Body of pancreas (tissue), 4 donors: ENCODE results near the gene FBLN1. TPM values are rescaled to one million over a fixed set of nuclear protein-coding genes. Genes with fewer than 3 reads are reported as not detected.

Source experiments
- ATAC-seq: fragments of 150-250 bp; one replicate; pipeline ENCODE4 v1.9.1; 2016
- DNase-seq, 4 donors: peaks; one replicate each; pipeline ENCODE4 v3.0.0-alpha.2; 2019
- H3K27ac ChIP-seq, 4 donors: fragments of 200-600 bp; sonication (generic); 1 replicate in 3 of 4; 2 replicates in 1 of 4; pipeline versions ENCODE4 v1.5.1 to v1.6.1; 2016 to 2019; ENCODE audit warnings: mild to moderate bottlenecking in 1 of 4, mixed read lengths in 1 of 4, moderate library complexity in 1 of 4
- H3K27me3 ChIP-seq, 2 donors: fragments of 200-600 bp; sonication (generic); one replicate each; pipeline ENCODE4 v1.6.0; 2016; ENCODE audit warnings: mild to moderate bottlenecking in 1 of 2
- H3K36me3 ChIP-seq, 2 donors: fragments of 200-600 bp; sonication (generic); replicated peaks in 1 of 2; 2 replicates each; pipeline ENCODE4 v1.5.1; 2016; ENCODE audit warnings: low read depth in 2 of 2; ENCODE audit not compliant: insufficient read depth in 1 of 2
- H3K4me1 ChIP-seq: fragments of 200-600 bp; sonication (generic); one replicate; pipeline ENCODE4 v1.6.0; 2016
- H3K4me3 ChIP-seq, 2 donors: fragments of 200-600 bp; sonication (generic); 1 replicate in 1 of 2; 2 replicates in 1 of 2; pipeline ENCODE4 v1.5.1; 2016 to 2019
- H3K9me3 ChIP-seq, 3 donors: fragments of 200-600 bp; sonication (generic); 1 replicate in 2 of 3; 2 replicates in 1 of 3; pipeline ENCODE4 v1.5.1; 2016
- CTCF ChIP-seq, 7 experiments: fragments of 450-650 bp in 4 of 7; fragments of 200-600 bp in 3 of 7; sonication (generic) in 3 of 7; IDR thresholded peaks; one replicate each; pipeline ENCODE4 v1.5.1; 2016 to 2019; ENCODE audit warnings: antibody characterized with exemption in 7 of 7
- POLR2A ChIP-seq, 3 donors: fragments of 450-650 bp; IDR thresholded peaks; one replicate each; pipeline ENCODE4 v1.6.1; 2016; ENCODE audit warnings: antibody characterized with exemption in 3 of 3, mild to moderate bottlenecking in 2 of 3
- WGBS, 2 donors: methylation state at CpG; one replicate each; pipeline ENCODE4 v1.1.5; 2017; 5-methylcytosine and 5-hydroxymethylcytosine counted together
- intact Hi-C: fragments of 100-400 bp; cut with DNase I; formaldehyde crosslinking; loops from one replicate; pipeline ENCODE4 v1.15.1; 2023
- total RNA-seq, 2 donors: library from RNA; depleted of rRNA; stranded (reverse); fragments of >200 nt; gene quantifications; one replicate each; pipeline ENCODE4 v1.1.0, GENCODE V29; 2016

FBLN1 gene
- total RNA-seq, 2 donors from 2014 or later, result 97.0 to 119 TPM

DNA sequence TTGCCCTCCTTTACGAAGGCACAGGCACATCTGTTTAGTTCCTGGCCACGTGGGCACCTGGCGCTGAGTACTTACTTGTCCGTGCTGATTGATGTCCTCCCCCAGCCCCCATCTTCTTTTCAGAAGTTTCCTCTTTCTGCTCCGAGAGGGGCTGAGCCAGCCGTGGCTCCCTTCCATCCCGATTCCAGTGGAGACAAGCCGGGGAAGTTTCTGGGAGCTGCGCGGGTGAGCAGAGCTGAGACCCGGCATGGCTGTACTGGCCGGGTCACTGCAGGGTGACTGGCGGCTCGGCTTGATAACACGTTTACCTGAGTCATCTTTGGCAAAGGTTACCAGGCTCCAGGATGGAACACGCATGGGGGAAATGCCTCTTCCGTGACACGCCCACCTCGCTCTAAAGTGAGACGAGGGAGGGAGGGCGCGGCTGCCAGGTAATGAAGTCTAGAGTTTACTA lies 123.5 kb downstream of the FBLN1 start:
- Histone ChIP-seq H3K27me3 (no peaks in the 10 kb centered on the region), H3K27ac (peak overlapping the region; percentile 32 to 67 (median 51)), H3K4me3 (no peak overlapping the region), H3K4me1 (peaks cover 21% of the 10 kb centered on the region), H3K9me3 (no peaks in the 10 kb centered on the region), H3K36me3 (no peaks in the 10 kb centered on the region)
- DNase-seq (peak; percentile 63 to 82 (median 72)), ATAC-seq (peak; percentile 89)
- intact Hi-C loops, result no loop called here
- 36 to 39% methylated on average over 20 to 22 of the region's 22 CpGs for WGBS, 2 donors
- TF ChIP-seq CTCF (IDR thresholded peaks at IDR 0.05) (no peak), POLR2A (IDR thresholded peaks at IDR 0.05) (peak in 2 of 3 donors; percentile 23 to 43)

DNA sequence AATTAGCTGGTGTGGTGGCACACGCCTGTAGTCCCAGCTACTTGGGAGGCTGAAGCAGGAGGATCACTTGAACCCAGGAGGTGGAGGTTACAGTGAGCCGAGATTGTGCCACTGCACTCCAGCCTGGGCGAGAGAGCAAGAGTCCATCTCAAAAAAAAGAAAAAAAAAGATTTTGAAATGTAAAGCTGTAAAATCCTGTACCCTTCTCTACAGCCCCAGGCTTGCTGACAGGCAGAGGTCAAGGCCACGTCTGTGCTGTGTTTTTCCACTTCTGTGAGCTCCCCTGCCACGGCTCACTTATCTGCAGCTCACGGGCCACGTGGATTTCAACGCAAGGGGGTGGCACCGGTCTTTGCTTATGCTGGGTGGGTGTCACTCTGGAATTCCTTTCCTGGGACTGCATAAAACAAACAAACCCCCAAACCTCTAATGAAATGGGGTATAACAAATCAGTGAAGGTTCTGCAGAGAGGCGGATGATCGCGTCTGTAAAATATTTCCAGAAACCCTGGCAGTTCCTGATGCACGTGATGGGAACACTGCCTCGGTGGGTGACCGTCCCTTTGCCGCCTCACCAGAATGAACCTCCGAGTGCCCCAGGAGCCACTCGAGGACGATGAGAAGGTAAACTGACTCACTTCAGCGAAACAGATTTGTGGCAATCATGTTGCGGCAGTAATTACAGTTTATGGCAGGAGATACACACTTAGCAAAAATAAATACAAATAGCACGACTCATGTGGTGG lies 125.0 kb downstream of the FBLN1 start:
- H3K4me1 ChIP-seq, result peaks cover 27% of the 10 kb centered on the region
- WGBS, 2 donors, result 54 to 65% methylated on average over 20 to 22 of the region's 22 CpGs
- no peak overlapping the region for H3K4me3 ChIP-seq
- H3K27me3 ChIP-seq, result no peaks in the 10 kb centered on the region
- no peak for TF ChIP-seq CTCF (IDR thresholded peaks at IDR 0.05)
- no peak for TF ChIP-seq POLR2A (IDR thresholded peaks at IDR 0.05)
- no peak for ATAC-seq
- H3K9me3 ChIP-seq, result no peaks in the 10 kb centered on the region
- intact Hi-C loops, result no loop called here
- H3K36me3 ChIP-seq, result no peaks in the 10 kb centered on the region
- no peak for DNase-seq
- peak overlapping the region in 2 of 4 donors; percentile 31 to 52 for H3K27ac ChIP-seq

- 20 to 23% methylated on average over 5 of the region's 5 CpGs for WGBS, 2 donors
- ATAC-seq, result peak; percentile 63
- no peak for TF ChIP-seq CTCF (IDR thresholded peaks at IDR 0.05)
- no peak for TF ChIP-seq POLR2A (IDR thresholded peaks at IDR 0.05)
- no peaks in the 10 kb centered on the region for H3K36me3 ChIP-seq
- no peaks in the 10 kb centered on the region for H3K27me3 ChIP-seq
- no peak overlapping the region for H3K4me3 ChIP-seq
- H3K27ac ChIP-seq, result peak overlapping the region in 2 of 4 donors; percentile 31 to 52
- peak in 2 of 4 donors; percentile 36 to 45 for DNase-seq
- intact Hi-C loops, result no loop called here
- H3K4me1 ChIP-seq, result peaks cover 28% of the 10 kb centered on the region
- H3K9me3 ChIP-seq, result no peaks in the 10 kb centered on the region
Observed at GRCh38 chr22:45628515-45628914, 125.8 kb downstream of the FBLN1 start.

- H3K4me1 ChIP-seq, result peaks cover 28% of the 10 kb centered on the region
- 42 to 51% methylated on average over 15 of the region's 15 CpGs for WGBS, 2 donors
- H3K27ac ChIP-seq, result no peak overlapping the region
- intact Hi-C loops, result no loop called here
- H3K4me3 ChIP-seq, result no peak overlapping the region
- no peaks in the 10 kb centered on the region for H3K36me3 ChIP-seq
- no peak for DNase-seq
- H3K27me3 ChIP-seq, result no peaks in the 10 kb centered on the region
- no peak for ATAC-seq
- no peaks in the 10 kb centered on the region for H3K9me3 ChIP-seq
- TF ChIP-seq CTCF (IDR thresholded peaks at IDR 0.05), result no peak
Observed at GRCh38 chr22:45629469-45630089, 126.9 kb downstream of the FBLN1 start.
